H1 (cell line): ENCODE measurements around the gene SYTL5. TPM values are rescaled to one million over a fixed set of nuclear protein-coding genes. Genes with fewer than 3 reads are reported as not detected.

Experiments
- microRNA-seq, 2 experiments: library from miRNA; unstranded; fragments of <30 nt; microRNA quantifications; one replicate each; pipeline versions ENCODE4 to v1.2.0, GENCODE V29; 2016 to 2020; ENCODE audit warnings: borderline microRNAs expressed in 2 of 2, borderline number of aligned reads in 2 of 2, borderline replicate concordance in 1 of 2
- polyA plus RNA-seq, 7 experiments: library from polyadenylated mRNA; depleted of rRNA in 3 of 7; stranded (reverse) in 5 of 7; unstranded in 2 of 7; fragments of >200 nt in 5 of 7; fragments of 200-250 nt in 2 of 7; gene quantifications; 1 replicate in 5 of 7; 2 replicates in 1 of 7; 4 replicates in 1 of 7; pipeline versions ENCODE4 v1.2.1 to v1.2.3, GENCODE V29; 2011 to 2013; ENCODE audit warnings: missing spikeins in 2 of 7, mixed read lengths in 2 of 7
- small RNA-seq: library from polyadenylated mRNA; stranded (forward); fragments of <200 nt; extraction: miRNeasy Mini kit (QIAGEN cat#:217004); gene quantifications from one replicate; pipeline ENCODE3, GENCODE V24; 2013; ENCODE audit not compliant: insufficient read depth
- total RNA-seq: library from RNA; stranded (reverse); fragmentation: NEBNext Ultra II Directional; extraction: Animal tissue kit (Norgen Biotek cat#: 25700); gene quantifications from 2 replicates; pipeline ENCODE4 v1.2.1, GENCODE V29; 2021

The SYTL5 gene
- total and polyA plus RNA-seq, 2 of the 8 experiments (the other 6 are each of a cell fraction or from before 2014, with no cell fraction given) = 0.15 to 0.52 TPM

Small RNA genes within 50 kb of the gene (microRNA-seq; reads per million reads assigned to microRNA genes)
- gene MIR548AJ2 = 0 reads per million in 2 experiments

Small RNA genes within 50 kb of the gene (small RNA-seq; reads per million reads assigned to genes)
- gene MIR548AJ2 = not detected

Other genes with a start within 250 kb of the SYTL5 start
- gene CYBB, start 226.5 kb upstream of the SYTL5 start, total RNA-seq = 0.08 and 0.09 TPM in 2 replicates
- 0.03 TPM in 1 of 2 replicates, not detected in the other for gene CYBB, start 226.5 kb upstream of the SYTL5 start, polyA plus RNA-seq (2011; rRNA removed)
- gene DYNLT3, start 159.0 kb upstream of the SYTL5 start, total RNA-seq = 3.5 and 3.7 TPM in 2 replicates
- gene DYNLT3, start 159.0 kb upstream of the SYTL5 start, polyA plus RNA-seq (2011; rRNA removed) = 2.0 and 2.3 TPM in 2 replicates
- 10.4 TPM in 2 replicates for gene SRPX, start 214.3 kb downstream of the SYTL5 start, total RNA-seq
- 7.2 and 7.6 TPM in 2 replicates for gene SRPX, start 214.3 kb downstream of the SYTL5 start, polyA plus RNA-seq (2011; rRNA removed)